Amygdala (tissue), 56 donors: ENCODE measurements around the gene HOXD8.
A peak's percentile ranks its signal among the peaks of the same experiment; 100 is the strongest.

ENCODE experiments used
- DNase-seq, 56 donors: peaks; one replicate each; lab custom pipeline; 2025; lab: John Stamatoyannopoulos, UW

The HOXD8 gene

GRCh38 chr2:176140513-176141317 lies 11.2 kb downstream of the HOXD8 start:
- peak in 46 of 56 donors; percentile 6 to 81 (median 52) for DNase-seq

DNA sequence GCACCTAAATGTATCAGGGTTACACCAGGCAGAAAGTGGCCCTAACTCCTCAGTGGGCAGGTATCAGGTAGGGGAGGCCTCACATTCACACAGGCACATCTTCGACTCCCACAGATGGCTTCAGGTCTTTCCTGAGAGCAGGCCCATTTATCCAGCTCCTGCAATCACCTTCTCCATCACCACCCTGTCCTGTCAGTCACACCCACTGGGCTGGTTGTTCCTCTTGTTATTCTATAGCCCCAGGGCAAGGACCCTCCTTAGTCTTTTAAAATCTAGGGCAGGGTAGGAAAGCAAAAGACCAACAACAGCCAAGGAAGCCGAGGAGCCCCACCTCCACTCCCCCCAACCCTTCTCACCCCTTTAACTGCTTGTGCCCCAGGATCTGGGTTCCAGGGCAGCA lies 12.8 kb downstream of the HOXD8 start:
- DNase-seq = no peak

- no peak for DNase-seq
These were observed 15.8 kb downstream of the HOXD8 start for GRCh38 chr2:176145085-176145969.

DNA sequence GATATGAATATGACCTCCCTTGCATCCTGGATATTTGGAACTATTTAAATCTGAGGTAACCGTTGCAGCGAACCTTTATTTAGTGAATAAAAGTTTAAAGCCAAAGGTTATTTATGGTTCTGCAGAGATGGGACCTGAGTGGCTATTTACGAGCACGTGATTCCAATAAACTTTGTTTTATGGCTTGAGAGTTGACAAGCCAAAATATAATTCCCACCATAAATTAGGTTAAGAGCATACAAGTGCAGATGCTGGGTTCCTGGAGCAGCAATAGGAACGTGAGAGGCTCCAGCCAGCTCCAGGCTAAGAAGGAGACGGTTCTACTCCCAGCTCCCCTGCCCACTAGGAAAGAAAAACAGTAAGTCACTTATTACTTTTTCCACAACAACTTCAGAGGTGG lies 16.6 kb downstream of the HOXD8 start:
- no peak for DNase-seq

DNA sequence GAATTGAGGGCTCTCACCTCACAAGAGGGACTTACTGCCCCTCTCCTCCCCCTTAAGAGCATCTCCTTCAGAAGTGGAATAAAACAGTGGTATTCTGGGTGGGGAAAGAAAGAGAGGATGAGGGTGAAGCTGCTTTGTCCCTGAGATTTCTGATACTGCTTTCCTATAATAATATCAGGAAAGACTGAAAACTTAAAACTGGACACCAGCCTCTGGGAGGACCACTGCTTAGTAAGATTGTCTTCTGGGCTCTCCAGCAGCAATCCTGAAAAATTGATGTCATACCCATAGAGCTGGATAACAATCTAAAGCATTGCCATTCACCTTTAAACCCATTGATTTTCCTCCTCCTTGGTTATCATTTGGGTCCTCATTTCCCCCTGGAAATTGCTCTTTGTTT lies 17.1 kb downstream of the HOXD8 start:
- DNase-seq = no peak

- no peak for DNase-seq
These were observed 17.8 kb downstream of the HOXD8 start for GRCh38 chr2:176147210-176147799.

DNA sequence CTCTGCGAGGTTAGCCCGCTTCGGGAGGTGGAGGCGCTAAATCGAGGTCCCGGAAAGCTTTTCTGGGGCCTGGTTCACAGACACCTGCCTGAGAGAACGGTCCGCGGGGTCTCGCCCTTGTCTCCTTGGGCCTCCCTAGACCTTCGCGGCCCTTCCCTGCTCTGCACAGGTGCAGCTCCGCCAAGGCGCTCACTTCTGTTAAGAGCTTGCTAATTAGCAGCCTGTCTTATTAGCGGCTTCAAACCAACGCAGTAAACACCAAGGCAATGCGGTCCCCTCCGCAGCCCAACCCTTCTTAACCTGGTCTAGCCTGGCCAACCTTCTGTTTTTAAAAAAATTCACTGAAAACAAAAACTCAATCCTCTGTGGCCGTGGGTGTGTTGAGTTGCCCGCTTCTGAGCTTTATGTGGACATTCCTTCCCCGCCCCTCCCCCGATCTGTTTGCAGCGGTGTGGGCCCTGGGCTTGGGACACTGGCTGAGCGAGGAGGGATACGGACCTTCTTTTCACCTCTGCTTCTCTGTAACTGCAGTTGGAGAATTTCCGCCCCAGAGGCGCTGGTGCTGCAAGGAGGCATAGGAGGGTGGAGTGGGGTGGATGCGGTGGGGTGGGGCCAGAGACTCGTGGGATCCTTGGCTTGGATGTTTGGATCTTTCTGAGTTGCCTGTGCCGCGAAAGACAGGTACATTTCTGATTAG lies 18.4 kb downstream of the HOXD8 start:
- DNase-seq = no peak

- no peak for DNase-seq
These were observed 19.4 kb downstream of the HOXD8 start for GRCh38 chr2:176148751-176149421.

- no peak for DNase-seq
These were observed 20.0 kb downstream of the HOXD8 start for GRCh38 chr2:176149481-176149938.

- no peak for DNase-seq
These were observed 20.6 kb downstream of the HOXD8 start for GRCh38 chr2:176149939-176150583.

- no peak for DNase-seq
These were observed 21.3 kb downstream of the HOXD8 start for GRCh38 chr2:176150584-176151441.

GRCh38 chr2:176151442-176152287 lies 22.2 kb downstream of the HOXD8 start, which contains the start of gene HOXD4:
Gene HOXD4, plus strand, starts transcription at chr2:176151550. Its CDS starts 84 bp downstream, at chr2:176151634.
- no peak for DNase-seq

- no peak for DNase-seq
These were observed 23.1 kb downstream of the HOXD8 start for GRCh38 chr2:176152350-176153181.

- no peak for DNase-seq
These were observed 25.2 kb downstream of the HOXD8 start for GRCh38 chr2:176154576-176155252.

- no peak for DNase-seq
These were observed 26.0 kb downstream of the HOXD8 start for GRCh38 chr2:176155356-176156044.
